GM19239 (cell line): ENCODE data around the gene COA1.
A peak's percentile ranks its signal among the peaks of the same experiment; 100 is the strongest.
"Not testable (repeated sequence)": the region's sequence is repeated elsewhere in the genome, so short reads cannot be mapped to it uniquely, and the experiment has no call there.

ENCODE experiments used
- DNase-seq: peaks from one replicate; pipeline ENCODE4 v3.0.0; 2011; ENCODE audit warnings: low spot score; ENCODE audit not compliant: insufficient read length
- FAIRE-seq: peaks from 2 replicates; lab custom pipeline; 2011; peaks lifted over from hg19 to GRCh38; lab: Jason Lieb, UNC

The COA1 gene

DNA sequence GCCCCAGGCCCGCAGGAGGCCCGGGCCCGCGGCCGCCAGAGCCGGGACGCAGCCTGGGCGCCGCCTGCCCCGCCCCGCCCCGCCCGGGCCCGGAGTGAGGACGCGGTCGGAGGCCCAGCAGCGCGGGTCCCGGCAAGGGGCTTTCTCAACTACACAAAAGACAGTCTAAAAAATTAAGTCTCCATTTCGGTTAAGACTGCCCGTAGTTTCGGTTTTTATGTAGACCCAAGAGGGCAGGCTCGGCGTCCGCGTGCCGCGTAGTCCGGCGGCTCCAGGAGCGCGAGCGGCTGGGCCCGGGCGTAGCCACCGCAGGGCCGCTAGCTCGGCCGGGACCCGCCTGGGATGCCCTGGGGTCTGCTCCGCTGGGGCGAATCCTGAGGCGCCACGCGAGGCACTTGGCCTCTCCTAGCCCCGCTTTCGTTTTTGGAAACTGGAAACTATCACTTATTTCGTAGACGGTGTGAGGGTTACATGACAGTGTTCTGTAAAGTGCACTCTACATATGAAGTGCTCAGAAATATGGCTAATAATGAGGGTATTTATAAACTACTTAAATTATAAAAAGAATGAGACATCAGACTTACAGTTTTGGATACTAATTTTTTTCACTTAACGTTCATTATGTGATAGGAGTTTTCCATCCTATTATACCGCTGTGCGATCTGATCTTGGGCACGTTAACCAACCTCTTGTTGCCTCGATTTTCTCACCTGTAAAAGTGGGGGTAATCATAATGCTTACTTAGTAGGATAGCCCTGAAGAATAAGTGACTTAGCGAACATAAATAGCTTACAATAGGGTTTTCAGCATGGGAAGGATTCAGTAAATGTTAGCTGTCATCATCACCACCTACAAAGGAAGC is 29.7 kb upstream of the COA1 start:
- DNase-seq = peak; percentile 48
- FAIRE-seq = peak; percentile 33

DNA sequence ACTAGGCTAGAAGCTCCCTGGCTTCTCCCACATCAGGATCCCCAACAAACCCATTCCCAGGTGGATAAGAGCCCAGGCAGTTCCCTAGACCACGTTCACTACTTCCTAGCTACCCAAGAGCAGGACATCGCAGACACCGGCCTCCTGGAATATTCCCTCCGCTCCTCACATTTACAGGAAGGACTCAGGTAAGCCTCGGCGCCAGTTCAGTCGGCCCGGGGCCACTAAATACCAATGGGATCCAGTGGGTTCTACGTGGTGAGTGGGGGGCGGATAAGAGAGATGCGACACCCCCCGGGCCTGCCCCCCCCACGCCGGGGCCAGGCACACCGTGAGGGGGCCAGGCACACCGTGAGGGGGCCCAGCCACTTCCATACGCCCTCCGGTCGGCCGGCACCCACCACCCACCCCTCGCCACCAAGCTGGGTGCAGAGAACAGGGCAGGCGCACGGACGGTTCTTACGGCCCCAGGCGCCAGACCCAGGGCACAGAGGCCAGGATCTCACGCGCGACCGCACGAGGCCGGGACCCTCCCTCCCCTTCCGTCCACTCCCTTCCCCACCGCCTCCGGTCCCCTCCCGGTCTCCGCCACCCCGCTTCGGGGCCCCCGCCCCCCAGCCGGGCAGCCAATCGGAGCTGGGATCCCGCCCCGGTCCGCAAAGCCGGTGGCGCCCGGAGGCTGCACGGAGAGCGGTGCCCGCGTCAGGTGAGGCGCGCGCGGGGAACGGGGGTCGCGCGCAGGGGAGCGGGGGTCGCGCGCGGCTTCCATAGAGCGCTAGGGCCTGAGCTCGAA is 28.9 kb upstream of the COA1 start, which contains the start of gene BLVRA:
BLVRA (plus strand) TSS at position 652 of the 793 bp plus-strand sequence. CDS start 12,479 bp downstream, outside the sequence.
- DNase-seq = peak; percentile 65
- no peak for FAIRE-seq

- DNase-seq (no peak), FAIRE-seq (no peak)
Observed at GRCh38 chr7:43757073-43757720, 27.9 kb upstream of the COA1 start.

DNA sequence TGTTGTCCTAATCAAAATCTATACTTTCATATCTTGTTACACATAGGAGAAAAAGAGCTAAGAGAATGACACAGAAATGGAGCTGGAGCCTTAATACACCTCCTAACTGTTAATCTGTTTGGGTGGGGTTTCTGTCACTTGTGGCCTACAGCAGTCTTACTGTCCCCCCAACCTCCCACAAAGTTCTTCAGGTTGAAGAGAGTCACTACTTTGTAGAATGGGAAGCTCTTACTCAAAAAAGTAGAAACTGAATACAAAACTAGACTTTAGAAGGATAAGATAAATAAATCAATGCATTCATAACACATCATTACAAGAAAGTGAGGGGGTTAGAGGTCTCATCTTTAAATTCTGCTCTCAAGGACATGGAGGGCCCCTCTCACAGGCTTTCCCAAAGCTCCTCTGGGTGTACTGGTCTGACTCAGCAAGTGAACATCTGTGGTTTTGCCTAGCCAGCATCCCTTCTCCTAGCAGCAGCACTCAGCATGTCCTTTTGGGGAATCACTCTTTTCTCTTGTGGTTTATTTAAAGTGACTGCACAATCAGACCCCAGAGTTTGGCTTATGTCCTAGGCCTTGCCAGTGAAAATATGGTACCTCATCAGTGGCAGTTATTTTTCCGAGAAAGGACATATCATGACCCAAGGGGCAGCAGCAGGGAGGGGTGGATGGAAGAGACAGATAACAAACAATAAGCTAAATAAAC is 27.2 kb upstream of the COA1 start:
- peak; percentile 52 for FAIRE-seq
- DNase-seq = peak; percentile 23

- FAIRE-seq = no peak
- no peak for DNase-seq
Observed at GRCh38 chr7:43754596-43754995, 25.3 kb upstream of the COA1 start.

- FAIRE-seq (no peak), DNase-seq (no peak)
Observed at GRCh38 chr7:43753843-43754242, 24.5 kb upstream of the COA1 start.

DNA sequence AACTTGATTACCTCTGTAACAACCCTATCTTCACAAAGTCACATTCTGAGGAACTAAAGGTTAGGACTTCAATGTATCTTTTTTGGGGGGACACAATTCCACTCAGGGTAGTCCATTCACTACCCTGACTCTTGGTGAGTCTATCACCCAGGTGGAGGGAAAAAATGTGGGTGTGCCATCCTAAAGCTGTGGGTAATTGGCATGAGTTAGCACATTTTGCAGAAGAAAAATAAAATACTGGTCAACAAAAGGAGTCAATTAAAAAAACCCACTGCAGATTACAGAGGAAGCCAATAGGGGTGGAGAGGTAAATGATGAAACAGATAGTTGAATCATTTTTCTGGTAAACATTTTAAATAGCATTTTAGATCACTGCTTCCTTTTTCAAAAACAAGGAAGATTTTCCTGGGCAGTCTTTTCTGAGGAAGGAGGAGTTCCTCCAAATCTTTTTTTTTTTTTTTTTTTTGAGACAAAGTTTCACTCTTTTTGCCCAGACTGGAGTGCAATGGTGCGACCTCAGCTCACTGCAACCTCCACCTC is 24.0 kb upstream of the COA1 start:
- FAIRE-seq (no peak), DNase-seq (no peak)

DNA sequence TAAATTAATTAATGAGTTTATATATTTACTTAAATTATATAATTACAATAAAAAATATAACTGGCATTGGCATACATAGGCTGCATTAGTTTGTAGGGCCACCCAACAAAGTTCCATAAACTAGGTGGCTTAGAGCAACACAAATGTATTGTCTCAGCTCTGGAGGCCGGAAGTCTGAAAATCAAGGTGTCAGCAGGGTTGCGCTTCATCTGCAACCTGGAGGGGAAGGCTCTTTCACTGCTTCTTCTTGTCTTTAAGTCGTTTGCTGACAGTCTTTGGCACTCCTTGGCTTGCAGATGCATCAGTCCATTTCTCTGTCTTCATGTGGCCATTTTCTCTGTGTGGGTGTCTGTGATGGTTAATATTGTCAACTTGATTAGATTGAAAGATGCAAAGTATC is 23.1 kb upstream of the COA1 start:
- FAIRE-seq = no peak

DNA sequence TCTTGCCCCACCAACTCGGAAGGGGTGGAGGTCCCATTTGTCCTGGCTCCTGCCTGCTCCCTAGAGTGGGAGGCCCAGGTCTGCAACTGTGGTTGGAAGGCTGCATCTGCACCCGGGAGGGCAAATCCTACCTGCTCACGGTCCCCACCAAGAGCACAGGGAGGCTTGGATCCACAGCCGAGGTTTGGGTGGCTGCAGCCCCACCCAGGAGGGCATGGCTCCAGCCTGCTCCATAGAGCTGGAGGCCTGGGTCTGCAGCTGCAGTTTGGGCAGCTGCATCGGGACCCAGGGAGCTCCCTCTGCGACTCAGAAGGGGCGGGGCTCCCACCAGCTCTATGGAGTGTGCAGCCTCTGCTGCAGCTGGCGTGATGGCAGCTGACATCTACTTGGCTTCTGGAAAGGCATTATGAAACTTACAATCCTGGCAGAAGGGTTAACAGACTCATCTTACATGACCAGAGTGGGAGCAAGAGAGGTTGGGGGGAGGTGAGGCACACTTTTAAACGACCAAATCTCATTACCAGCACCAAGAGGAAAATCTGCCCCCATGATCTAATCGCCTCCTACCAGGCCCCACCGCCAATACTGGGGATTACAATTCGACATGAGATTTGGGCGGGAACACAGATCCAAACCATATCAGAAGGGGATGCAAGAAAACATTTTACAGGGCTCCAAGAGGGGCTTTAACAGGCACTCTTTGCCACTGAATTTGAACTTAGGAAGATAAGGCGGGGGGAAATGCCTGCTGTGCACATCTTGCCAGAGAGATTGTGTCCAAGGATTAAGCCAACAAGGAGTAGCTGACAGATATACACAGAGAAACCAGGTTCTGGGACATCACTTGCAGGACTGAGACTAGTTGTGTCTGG is 20.9 kb upstream of the COA1 start:
- no peak for FAIRE-seq
- no peak for DNase-seq

More for the DNA sequence above, 23.1 kb upstream of the COA1 start:
- no peak for DNase-seq

DNA sequence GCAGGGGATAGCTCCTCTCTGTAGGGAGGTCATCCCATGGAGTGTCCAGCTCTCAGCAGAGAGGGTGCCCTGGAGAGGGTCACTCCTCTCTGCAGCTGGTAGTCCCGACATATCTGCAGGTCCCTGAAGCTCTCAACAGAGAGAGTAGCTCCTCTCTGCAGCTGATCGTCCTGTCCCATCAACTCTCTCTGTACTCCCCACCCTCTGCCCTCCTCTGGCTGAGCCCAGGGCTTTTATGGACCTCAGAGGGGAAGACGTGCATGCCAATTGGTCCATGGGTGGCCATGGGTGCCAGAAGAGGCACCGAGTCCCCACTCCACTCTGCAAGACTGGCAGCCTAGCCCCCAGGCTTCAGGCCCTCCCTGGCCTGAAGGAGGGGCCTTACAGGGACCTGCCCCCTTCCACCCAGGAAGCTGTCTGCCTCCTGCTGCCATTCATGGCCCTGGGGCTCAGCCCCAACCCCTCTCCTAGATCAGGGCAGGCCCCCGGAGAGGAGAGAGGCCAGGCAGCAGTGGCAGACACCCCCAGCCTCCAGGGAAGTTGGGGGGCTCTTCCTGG is 20.1 kb upstream of the COA1 start:
- DNase-seq (no peak), FAIRE-seq (no peak)

GRCh38 chr7:43747328-43748105 is 18.2 kb upstream of the COA1 start:
- FAIRE-seq (no peak), DNase-seq (no peak)

GRCh38 chr7:43742692-43743091 is 13.4 kb upstream of the COA1 start:
- DNase-seq (no peak), FAIRE-seq (no peak)

DNA sequence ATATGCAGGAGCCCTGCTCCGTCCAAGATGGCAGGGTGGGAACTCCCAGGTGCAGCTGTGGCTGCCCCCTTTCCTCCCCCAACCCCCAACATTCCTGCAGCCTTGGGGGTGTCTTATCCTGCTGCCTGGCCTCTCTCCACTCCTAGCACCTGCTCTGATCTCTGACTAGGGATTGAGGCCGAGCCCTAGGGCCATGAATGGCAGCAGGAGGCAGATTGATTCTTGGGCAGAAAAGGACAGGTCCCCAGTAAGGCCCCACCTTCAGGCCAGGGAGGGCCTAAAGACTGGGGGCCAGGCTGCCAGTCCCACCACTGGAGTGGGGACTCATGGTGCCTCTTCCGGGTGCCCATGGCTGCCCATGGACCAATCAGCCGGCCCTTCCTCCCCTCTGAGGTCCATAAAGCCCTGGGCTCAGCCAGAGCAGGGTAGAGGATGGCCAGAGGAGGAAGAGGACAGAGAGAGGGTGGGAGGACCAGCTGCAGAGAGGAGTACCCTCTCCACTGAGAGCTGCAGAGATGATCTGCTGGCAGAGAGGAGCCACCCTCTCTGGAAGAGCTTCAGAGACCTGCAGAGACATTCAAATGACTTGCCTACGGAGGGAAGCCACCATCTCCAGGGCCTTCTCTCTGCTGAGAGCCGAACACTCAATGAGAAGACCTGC is 8.3 kb upstream of the COA1 start:
- no peak for DNase-seq
- FAIRE-seq = no peak

DNA sequence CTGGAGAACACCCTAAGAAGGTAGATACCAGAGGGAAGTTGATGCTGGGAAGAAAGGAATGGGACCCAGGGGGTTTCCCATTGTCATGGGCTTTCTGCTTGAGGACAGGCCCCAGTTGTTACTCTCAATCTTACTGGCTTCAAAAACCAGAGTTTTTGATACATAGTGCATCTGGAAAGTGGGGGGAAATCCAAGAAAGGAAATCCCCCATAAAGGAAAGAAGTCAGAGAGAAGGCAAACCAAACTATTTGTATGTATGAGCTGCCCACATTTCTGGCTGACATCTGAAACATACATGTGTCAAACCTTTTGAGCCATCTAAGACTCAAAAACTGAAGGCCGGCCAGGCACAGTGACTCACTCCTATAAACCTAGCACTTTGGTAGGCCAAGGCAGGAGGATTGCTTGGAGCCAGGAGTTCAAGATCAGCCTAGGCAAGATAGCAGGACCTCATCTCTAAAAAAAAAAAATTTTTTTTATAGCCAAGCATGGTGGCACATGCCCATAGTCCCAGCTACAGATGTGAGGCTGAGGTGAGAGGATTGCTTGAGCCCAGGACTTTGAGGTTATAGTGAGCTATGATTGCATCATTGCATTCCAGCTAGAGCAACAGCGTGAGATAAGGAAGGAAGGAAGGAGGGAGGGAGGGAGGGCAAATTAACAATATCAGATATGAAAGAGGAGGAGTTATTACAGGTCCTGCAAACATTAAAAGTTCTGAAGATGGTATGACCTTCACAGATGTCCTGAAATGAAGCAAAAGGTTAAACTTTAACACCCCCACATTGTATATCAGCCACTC is 6.7 kb upstream of the COA1 start:
- FAIRE-seq (peak; percentile 83), DNase-seq (no peak)

DNA sequence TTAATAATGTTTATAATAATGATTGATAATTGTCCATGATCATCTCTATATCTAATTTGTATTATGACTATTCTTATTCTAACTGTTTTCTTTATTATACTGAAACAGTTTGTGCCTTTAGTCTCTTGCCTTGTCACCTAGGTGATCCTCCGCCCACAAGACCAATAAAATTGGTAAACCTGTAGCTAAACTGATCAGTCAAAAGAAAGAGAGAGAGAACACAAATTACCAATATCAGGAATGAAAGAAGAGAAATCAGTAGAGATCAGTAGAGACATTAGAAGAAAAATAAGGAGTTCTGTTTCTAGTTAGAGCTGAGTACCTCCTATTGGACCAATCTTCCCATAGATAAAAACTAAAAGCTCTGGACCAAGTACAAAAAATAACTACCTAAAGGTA is 6.1 kb upstream of the COA1 start:
- FAIRE-seq (no peak), DNase-seq (no peak)

DNA sequence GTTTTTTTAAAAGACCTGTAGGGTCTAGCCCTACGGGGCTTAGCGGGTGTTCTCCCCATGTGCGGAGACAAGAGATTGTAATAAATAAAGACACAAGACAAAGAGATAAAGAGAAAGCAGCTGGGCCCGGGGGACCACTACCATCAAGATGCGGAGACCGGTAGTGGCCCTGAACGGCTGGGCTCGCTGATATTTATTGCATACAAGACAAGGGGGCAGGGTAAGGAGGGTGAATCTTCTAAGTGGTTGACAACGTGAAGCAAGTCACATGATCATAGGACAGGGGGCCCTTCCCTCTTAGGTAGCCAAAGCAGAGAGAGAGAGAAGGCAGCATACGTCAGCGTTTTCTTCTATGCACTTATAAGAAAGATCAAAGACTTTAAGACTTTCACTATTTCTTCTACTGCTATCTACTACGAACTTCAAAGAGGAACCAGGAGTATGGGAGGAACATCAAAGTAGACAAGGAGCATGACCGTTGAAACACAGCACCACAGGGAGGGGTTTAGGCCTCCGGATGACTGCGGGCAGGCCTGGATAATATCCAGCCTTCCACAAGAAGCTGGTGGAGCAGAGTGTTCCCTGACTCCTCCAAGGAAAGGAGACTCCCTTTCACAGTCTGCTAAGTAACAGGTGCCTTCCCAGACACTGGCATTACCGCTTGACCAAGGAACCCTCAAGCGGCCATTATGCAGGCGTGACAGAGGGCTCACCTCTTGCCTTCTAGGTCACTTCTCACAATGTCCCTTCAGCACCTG is 5.4 kb upstream of the COA1 start:
- FAIRE-seq, DNase-seq: not testable (repeated sequence)
